Subcutaneous abdominal adipose tissue (tissue), 5 donors: ENCODE results near the gene ABLIM1.
A peak's percentile ranks its signal among the peaks of the same experiment; 100 is the strongest.

Experiments
- H3K27ac ChIP-seq: one replicate; pipeline ENCODE4 v1.7.0; 2013; ENCODE audit warnings: low read depth, mild to moderate bottlenecking, inconsistent platforms, low read length, moderate library complexity
- H3K27me3 ChIP-seq, 5 donors: one replicate each; pipeline ENCODE4 v1.7.0; 2013; ENCODE audit warnings: low read length in 5 of 5, inconsistent platforms in 1 of 5; ENCODE audit not compliant: control insufficient read depth in 5 of 5, insufficient read depth in 4 of 5
- H3K36me3 ChIP-seq, 5 donors: one replicate each; pipeline ENCODE4 v1.7.0; 2013; ENCODE audit warnings: low read length in 5 of 5; ENCODE audit not compliant: control insufficient read depth in 5 of 5, insufficient read depth in 5 of 5
- H3K4me1 ChIP-seq, 5 donors: one replicate each; pipeline ENCODE4 v1.7.0; 2013; ENCODE audit warnings: low read length in 5 of 5, mild to moderate bottlenecking in 3 of 5, moderate library complexity in 1 of 5; ENCODE audit not compliant: control insufficient read depth in 5 of 5, insufficient read depth in 5 of 5
- H3K4me3 ChIP-seq, 5 donors: one replicate each; pipeline ENCODE4 v1.7.0; 2013; ENCODE audit warnings: low read length in 5 of 5, low read depth in 1 of 5
- H3K9ac ChIP-seq, 5 donors: one replicate each; pipeline ENCODE4 v1.7.0; 2013; ENCODE audit warnings: low read length in 5 of 5, mild to moderate bottlenecking in 4 of 5, moderate library complexity in 3 of 5
- H3K9me3 ChIP-seq, 5 donors: one replicate each; pipeline ENCODE4 v1.7.0; 2013; ENCODE audit warnings: low read length in 5 of 5; ENCODE audit not compliant: control insufficient read depth in 5 of 5
- donor health status: healthy.
- donor health status: healthy.
- donor health status: healthy.
- donor health status: healthy.
- donor health status: healthy.

ABLIM1 gene

GRCh38 chr10:114682121-114682520 is 24.0 kb upstream of the ABLIM1 start:
- Histone ChIP-seq H3K27ac (peak overlapping the region; percentile 71), H3K36me3 (no peaks in the 10 kb centered on the region), H3K4me3 (peak overlapping the region in 4 of 5 donors; percentile 4 to 68 (median 66)), H3K27me3 (no peaks in the 10 kb centered on the region), H3K9me3 (no peaks in the 10 kb centered on the region), H3K4me1 (peaks cover 2 to 61% (median 46%) of the 10 kb centered on the region in 5 donors), H3K9ac (peak overlapping the region in 4 of 5 donors; percentile 18 to 73 (median 30))

- Histone ChIP-seq H3K4me3 (peak overlapping the region in 4 of 5 donors; percentile 4 to 68 (median 66)), H3K9ac (peak overlapping the region in 2 of 5 donors; percentile 52 to 73), H3K4me1 (peaks cover 2 to 58% (median 44%) of the 10 kb centered on the region in 5 donors)
Observed at GRCh38 chr10:114681542-114681941, 23.5 kb upstream of the ABLIM1 start.

GRCh38 chr10:114680543-114681117 is 22.6 kb upstream of the ABLIM1 start:
- Histone ChIP-seq H3K9ac (no peak overlapping the region), H3K36me3 (peaks cover 0 to 2% (median 0%) of the 10 kb centered on the region in 5 donors), H3K9me3 (no peaks in the 10 kb centered on the region), H3K4me3 (no peak overlapping the region), H3K27me3 (no peaks in the 10 kb centered on the region), H3K27ac (peak overlapping the region; percentile 71), H3K4me1 (peaks cover 2 to 52% (median 41%) of the 10 kb centered on the region in 5 donors)

More at GRCh38 chr10:114681542-114681941, 23.5 kb upstream of the ABLIM1 start:
- H3K27me3 ChIP-seq: no peaks in the 10 kb centered on the region
- no peaks in the 10 kb centered on the region for H3K9me3 ChIP-seq
- no peaks in the 10 kb centered on the region for H3K36me3 ChIP-seq
- H3K27ac ChIP-seq: peak overlapping the region; percentile 71

- H3K9me3 ChIP-seq: no peaks in the 10 kb centered on the region
- no peak overlapping the region for H3K9ac ChIP-seq
- peaks cover 2 to 42% (median 32%) of the 10 kb centered on the region in 5 donors for H3K4me1 ChIP-seq
- H3K27ac ChIP-seq: peak overlapping the region; percentile 71
- no peak overlapping the region for H3K4me3 ChIP-seq
- H3K36me3 ChIP-seq: peaks cover 0 to 5% (median 0%) of the 10 kb centered on the region in 5 donors
- no peaks in the 10 kb centered on the region for H3K27me3 ChIP-seq
Observed at GRCh38 chr10:114679552-114679951, 21.5 kb upstream of the ABLIM1 start.

GRCh38 chr10:114678820-114679219 is 20.7 kb upstream of the ABLIM1 start:
- no peaks in the 10 kb centered on the region for H3K27me3 ChIP-seq
- H3K27ac ChIP-seq: peak overlapping the region; percentile 71
- no peak overlapping the region for H3K9ac ChIP-seq
- peaks cover 0 to 5% (median 0%) of the 10 kb centered on the region in 5 donors for H3K36me3 ChIP-seq
- H3K4me1 ChIP-seq: peaks cover 2 to 35% (median 25%) of the 10 kb centered on the region in 5 donors
- no peak overlapping the region for H3K4me3 ChIP-seq
- no peaks in the 10 kb centered on the region for H3K9me3 ChIP-seq

DNA sequence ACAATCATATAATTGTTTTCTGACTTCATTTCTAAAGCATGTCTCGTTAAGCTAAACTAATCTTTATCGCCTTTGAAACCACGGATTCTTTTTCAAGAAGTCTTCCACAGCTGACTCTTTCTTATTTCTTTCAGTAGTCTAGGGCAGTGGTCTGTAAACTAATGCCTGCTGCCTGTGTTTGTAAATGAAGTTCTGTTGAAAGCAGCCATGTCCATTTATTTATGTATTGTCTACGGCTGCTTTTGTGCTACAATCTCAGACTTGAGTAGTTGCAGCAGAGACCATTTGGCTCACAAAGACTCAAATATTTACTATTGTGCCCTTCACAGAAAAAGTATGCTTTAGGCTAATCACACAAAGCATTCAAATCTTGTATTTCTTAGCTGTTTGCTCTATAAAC is 20.3 kb upstream of the ABLIM1 start:
- no peaks in the 10 kb centered on the region for H3K27me3 ChIP-seq
- no peaks in the 10 kb centered on the region for H3K9me3 ChIP-seq
- H3K4me1 ChIP-seq: peaks cover 2 to 34% (median 22%) of the 10 kb centered on the region in 5 donors
- peak overlapping the region; percentile 71 for H3K27ac ChIP-seq
- no peak overlapping the region for H3K4me3 ChIP-seq
- peaks cover 0 to 5% (median 0%) of the 10 kb centered on the region in 5 donors for H3K36me3 ChIP-seq
- no peak overlapping the region for H3K9ac ChIP-seq

GRCh38 chr10:114674346-114674745 is 16.3 kb upstream of the ABLIM1 start:
- H3K4me1 ChIP-seq: peaks cover 0 to 11% (median 7%) of the 10 kb centered on the region in 5 donors
- H3K4me3 ChIP-seq: no peak overlapping the region
- no peaks in the 10 kb centered on the region for H3K27me3 ChIP-seq
- H3K9me3 ChIP-seq: no peaks in the 10 kb centered on the region
- H3K36me3 ChIP-seq: peaks cover 0 to 5% (median 0%) of the 10 kb centered on the region in 5 donors
- H3K27ac ChIP-seq: no peak overlapping the region
- H3K9ac ChIP-seq: no peak overlapping the region

- Histone ChIP-seq H3K9me3 (peaks cover 0 to 3% (median 0%) of the 10 kb centered on the region in 5 donors), H3K36me3 (no peaks in the 10 kb centered on the region), H3K4me3 (no peak overlapping the region), H3K9ac (no peak overlapping the region), H3K27ac (no peak overlapping the region), H3K27me3 (no peaks in the 10 kb centered on the region), H3K4me1 (peaks cover 0 to 13% (median 3%) of the 10 kb centered on the region in 5 donors)
Observed at GRCh38 chr10:114669648-114670047, 11.6 kb upstream of the ABLIM1 start.

DNA sequence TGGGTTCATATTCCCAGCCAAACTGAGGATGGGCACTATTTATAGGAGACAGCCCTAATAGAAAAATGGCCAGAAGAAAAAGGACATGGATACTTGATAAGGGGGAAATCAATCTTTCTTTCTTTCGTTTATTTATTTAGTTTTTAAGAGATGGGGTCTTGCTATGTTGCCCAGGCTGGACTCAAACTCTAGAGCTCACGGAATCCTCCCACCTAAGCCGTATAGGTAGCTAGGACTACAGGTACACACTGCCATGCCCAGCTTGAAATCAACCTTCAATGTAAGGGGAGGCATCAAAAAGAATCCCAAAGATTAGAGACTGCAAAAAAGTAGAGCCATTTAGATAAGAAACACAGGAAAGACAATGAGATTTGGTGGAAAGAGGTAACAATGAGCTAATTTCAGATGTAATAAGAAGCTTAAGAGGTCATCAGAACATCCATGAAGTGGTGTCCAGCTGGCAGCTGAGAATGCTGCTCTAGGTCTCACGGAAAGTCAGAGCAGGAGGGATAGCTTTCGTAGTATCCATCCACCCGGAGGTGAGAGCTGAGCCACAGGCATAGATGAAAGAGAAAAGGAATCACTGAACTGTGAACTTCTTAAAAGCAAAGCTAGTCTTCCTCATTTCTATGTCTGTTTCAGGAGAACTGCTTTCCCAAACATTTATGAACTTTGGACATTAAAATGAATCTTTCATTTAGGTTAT is 10.5 kb upstream of the ABLIM1 start:
- H3K27me3 ChIP-seq: no peaks in the 10 kb centered on the region
- H3K9ac ChIP-seq: no peak overlapping the region
- no peak overlapping the region for H3K27ac ChIP-seq
- H3K4me3 ChIP-seq: no peak overlapping the region
- peaks cover 0 to 3% (median 0%) of the 10 kb centered on the region in 5 donors for H3K9me3 ChIP-seq
- no peaks in the 10 kb centered on the region for H3K36me3 ChIP-seq
- peaks cover 0 to 21% (median 5%) of the 10 kb centered on the region in 5 donors for H3K4me1 ChIP-seq

DNA sequence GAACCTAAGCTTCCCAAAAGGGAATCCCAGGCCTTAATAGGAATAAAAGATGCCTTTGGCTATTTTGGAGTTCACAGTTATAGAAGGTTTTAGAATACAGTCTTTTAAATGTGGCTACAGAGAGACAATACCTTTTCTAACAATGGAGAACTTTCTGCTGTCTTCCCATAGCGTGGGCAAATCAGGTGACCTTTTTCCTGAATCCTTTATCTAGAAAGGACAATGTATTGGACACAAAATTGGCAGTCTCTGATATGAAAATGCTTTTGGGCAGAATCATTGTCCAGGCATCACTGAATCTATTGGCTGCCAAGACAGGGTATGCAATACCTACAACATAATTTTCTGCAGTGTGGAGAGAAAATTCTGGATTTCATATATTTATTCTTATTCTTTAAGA is 7.8 kb upstream of the ABLIM1 start:
- peaks cover 0 to 35% (median 5%) of the 10 kb centered on the region in 5 donors for H3K4me1 ChIP-seq
- no peaks in the 10 kb centered on the region for H3K27me3 ChIP-seq
- no peak overlapping the region for H3K4me3 ChIP-seq
- no peak overlapping the region for H3K9ac ChIP-seq
- no peaks in the 10 kb centered on the region for H3K36me3 ChIP-seq
- H3K9me3 ChIP-seq: peaks cover 0 to 9% (median 3%) of the 10 kb centered on the region in 5 donors
- H3K27ac ChIP-seq: peak overlapping the region; percentile 56
